HG03196 (cell line): ENCODE data around the gene NAA15.
A peak's percentile ranks its signal among the peaks of the same experiment; 100 is the strongest.
"Not testable (repeated sequence)": the region's sequence is repeated elsewhere in the genome, so short reads cannot be mapped to it uniquely, and the experiment has no call there.

Experiments used
- ATAC-seq: cut with Tn5 transposase; IDR thresholded peaks from one replicate; pipeline ENCODE4 v1.9.1; 2021; ENCODE audit not compliant: unreplicated experiment

NAA15 gene

DNA sequence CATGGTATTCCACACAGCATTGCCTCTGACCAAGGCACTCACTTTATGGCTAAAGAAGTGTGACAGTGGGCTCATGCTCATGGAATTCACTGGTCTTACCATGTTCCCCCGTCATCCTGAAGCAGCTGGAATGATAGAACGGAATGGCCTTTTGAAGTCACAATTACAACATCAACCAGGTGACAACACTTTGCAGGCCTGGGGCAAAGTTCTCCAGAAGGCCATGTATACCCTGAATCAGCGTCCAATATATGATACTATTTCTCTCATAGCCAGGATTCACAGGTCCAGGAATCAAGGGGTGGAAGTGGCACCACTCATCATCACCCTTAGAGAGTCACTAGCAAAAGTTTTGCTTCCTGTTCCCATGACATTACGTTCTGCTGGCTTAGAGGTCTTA, 145.8 kb downstream of the NAA15 start:
- not testable (repeated sequence) for ATAC-seq

- no peak for ATAC-seq
Observed at GRCh38 chr4:139450586-139450985, 149.3 kb downstream of the NAA15 start.

DNA sequence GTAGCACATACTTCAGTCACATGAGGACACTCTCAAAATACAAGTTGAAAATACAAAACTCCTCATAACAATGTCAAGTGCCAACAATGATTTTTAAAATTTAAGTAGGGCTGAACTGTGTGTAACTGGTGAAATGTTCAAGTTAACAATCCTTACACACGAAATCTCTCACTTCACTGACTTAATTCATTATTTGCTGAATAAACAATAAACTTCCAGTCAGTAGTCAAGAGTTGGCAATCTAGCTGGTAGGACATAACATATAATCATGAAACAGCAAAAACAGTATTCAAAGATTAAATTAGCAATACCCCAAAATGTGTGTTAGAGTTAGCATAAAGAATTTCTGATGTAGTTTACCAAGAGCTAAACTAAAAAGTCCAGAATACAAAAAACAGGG, 150.7 kb downstream of the NAA15 start:
- no peak for ATAC-seq

- peak; percentile 46 for ATAC-seq
Observed at GRCh38 chr4:139453041-139453370, 151.7 kb downstream of the NAA15 start.

- ATAC-seq: peak; percentile 89
Observed at GRCh38 chr4:139453371-139454110, 152.2 kb downstream of the NAA15 start.

- peak; percentile 8 for ATAC-seq
Observed at GRCh38 chr4:139454111-139455045, 153.1 kb downstream of the NAA15 start, which contains the start of gene RAB33B. RAB33B (plus strand) TSS chr4:139454121; CDS start chr4:139454196, 75 bp downstream.

- ATAC-seq: no peak
Observed at GRCh38 chr4:139455126-139455538, 153.8 kb downstream of the NAA15 start.

- ATAC-seq: no peak
Observed at GRCh38 chr4:139457318-139457717, 156.0 kb downstream of the NAA15 start.

- no peak for ATAC-seq
Observed at GRCh38 chr4:139458543-139458942, 157.2 kb downstream of the NAA15 start.

DNA sequence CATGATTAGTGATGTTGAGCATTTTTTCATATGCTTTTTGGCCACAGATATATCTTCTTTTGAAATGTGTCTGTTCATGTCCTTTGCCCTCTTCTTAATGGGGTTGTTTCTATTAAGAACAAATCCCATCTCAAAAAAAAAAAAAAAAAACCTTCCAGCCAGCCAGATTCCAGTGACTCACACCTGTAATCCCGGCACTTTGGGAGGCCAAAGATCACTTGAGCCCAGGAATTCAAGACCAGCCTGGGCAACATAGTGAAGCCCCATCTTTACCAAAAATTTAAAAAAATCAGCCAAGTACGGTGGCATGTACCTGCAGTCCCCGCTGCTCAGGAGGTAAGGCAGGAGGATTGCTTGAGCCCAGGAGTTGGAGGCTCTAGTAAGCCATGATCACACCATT, 157.7 kb downstream of the NAA15 start:
- no peak for ATAC-seq

DNA sequence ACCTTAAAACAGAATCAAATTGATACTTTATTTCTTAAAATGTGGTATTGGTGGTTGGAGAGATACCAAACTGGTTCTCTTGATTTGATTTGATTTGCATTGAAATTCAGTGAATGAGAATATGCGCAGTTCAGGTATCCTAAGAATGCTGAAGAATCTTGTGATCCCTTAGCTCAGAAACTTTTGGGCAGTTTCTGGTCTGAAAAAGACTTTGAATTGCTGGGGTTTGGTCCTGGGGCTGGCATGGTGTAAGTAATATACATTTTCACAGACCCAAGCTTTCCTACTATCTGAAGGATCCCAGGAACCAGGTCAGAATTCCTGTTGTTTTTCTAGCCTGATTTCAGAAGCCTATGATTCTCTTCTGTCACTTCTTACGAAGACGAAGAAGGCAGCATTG, 159.3 kb downstream of the NAA15 start:
- no peak for ATAC-seq

- ATAC-seq: no peak
Observed at GRCh38 chr4:139461022-139461628, 159.8 kb downstream of the NAA15 start.

DNA sequence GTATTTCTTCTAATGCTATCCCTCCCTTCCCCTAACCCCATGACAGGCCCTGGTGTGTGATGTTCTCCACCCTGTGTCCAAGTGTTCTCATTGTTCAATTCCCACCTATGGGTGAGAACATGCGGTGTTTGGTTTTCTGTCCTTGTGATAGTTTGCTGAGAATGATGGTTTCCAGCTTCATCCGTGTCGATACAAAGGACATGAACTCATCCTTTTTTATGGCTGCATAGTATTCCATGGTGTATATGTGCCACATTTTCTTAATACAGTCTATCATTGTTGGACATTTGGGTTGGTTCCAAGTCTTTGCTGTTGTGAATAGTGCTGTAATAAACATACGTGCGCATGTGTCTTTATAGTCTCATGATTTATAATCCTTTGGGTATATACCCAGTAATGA, 163.2 kb downstream of the NAA15 start:
- not testable (repeated sequence) for ATAC-seq

DNA sequence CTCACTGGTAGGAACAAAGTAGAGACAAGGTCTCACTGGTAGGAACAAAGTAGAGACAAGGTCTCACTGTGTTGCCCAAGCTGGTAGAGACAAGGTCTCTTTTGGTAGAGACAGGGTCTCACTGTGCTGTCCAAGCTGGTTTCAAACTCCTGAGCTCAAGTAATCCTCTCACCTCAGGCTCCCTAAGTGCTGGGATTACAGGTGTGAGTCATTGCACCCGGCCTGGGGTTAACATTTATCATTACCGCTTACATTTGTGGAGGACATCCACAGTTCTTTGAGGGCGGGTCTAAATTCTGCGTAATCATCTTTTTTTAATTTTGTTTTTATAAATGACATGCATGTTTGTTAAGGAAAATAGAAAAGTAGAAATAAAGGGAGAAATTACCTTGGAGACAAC, 164.6 kb downstream of the NAA15 start:
- no peak for ATAC-seq

GRCh38 chr4:139468756-139469155, 167.5 kb downstream of the NAA15 start:
- not testable (repeated sequence) for ATAC-seq

GRCh38 chr4:139469216-139469615, 167.9 kb downstream of the NAA15 start:
- ATAC-seq: no peak
